Measurements from ENCODE around the gene TOMM20. TPM values are rescaled to one million over a fixed set of nuclear protein-coding genes. Genes with fewer than 3 reads are reported as not detected.

The TOMM20 gene
- total and polyA plus RNA-seq, 2 experiments from 2014 or later, result 138 to 159 TPM

DNA sequence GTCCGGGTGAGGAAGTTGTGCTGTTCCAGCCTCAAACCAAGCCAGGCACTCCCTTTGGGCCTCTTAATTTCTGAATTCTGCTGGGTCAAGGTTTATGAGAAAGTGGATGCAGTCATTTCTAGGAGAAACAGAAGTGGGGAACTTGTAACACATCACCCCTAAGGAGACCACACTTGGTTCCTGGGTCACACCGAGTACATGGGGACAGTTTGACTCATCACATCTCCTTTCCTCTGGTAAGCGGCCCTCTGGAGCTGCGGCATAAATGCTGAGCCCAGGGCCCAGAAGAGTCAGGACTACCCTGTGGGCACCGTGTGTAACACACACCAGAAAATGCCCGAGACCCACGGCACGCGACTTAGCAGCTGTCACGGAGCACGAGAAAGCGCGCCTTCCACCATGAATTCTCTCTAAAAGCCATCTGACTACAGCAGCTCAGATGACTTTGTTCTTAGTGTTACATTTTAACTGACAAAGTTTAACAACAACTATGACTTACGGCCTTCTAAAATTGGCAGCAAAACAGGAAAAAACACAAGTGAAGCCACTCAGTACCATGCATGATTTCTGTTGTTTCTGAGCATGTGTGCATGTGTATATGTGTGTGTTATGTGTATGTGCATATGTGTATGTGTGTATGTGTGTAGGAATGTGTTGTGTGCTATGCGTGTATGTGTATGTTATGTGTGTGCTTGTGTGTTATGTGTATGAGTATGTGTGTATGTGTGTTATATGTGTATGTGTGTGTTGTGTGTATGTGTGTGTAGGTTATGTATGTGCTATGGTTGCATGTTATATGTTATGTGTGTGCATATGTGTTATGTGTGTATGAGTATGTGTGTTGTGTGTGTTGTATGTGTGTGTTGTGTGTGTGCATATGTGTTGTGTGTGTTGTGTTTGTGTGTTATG is 50.8 kb downstream of the TOMM20 start:
- Histone ChIP-seq H3K4me2 (no peak overlapping the region), H3K4me1 (ENCODE audit: insufficient read depth) (no peaks in the 10 kb centered on the region), H3K27me3 (ENCODE audit: insufficient read depth) (no peaks in the 10 kb centered on the region), H3F3A (replicated peaks; ENCODE audit: low read depth) (peaks cover 14% of the 10 kb centered on the region), H3K79me2 (replicated peaks; ENCODE audit: insufficient read depth) (no peaks in the 10 kb centered on the region), H3K9me2 (ENCODE audit: insufficient read depth) (no peaks in the 10 kb centered on the region), H3K27ac (ENCODE audit: low read depth) (no peak overlapping the region), H2AFZ (no peak overlapping the region), H4K20me1 (replicated peaks; ENCODE audit: insufficient read depth) (no peaks in the 10 kb centered on the region), H3K36me3 (ENCODE audit: insufficient read depth) (no peaks in the 10 kb centered on the region), H3K4me3 (no peak overlapping the region)
- no peak overlapping the region for H3K4me3 Mint-ChIP-seq
- no peak for ATAC-seq
- no peak for TF ChIP-seq CREB1 (CRISPR knock-in tag; IDR thresholded peaks at IDR 0.05; ENCODE audit: low read depth)
- no peak for TF ChIP-seq ZNF331 (CRISPR knock-in tag; IDR thresholded peaks at IDR 0.05; ENCODE audit: low read depth)
- TF ChIP-seq, protein P1, sequence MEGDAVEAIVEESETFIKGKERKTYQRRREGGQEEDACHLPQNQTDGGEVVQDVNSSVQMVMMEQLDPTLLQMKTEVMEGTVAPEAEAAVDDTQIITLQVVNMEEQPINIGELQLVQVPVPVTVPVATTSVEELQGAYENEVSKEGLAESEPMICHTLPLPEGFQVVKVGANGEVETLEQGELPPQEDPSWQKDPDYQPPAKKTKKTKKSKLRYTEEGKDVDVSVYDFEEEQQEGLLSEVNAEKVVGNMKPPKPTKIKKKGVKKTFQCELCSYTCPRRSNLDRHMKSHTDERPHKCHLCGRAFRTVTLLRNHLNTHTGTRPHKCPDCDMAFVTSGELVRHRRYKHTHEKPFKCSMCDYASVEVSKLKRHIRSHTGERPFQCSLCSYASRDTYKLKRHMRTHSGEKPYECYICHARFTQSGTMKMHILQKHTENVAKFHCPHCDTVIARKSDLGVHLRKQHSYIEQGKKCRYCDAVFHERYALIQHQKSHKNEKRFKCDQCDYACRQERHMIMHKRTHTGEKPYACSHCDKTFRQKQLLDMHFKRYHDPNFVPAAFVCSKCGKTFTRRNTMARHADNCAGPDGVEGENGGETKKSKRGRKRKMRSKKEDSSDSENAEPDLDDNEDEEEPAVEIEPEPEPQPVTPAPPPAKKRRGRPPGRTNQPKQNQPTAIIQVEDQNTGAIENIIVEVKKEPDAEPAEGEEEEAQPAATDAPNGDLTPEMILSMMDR (conservative IDR thresholded peaks at IDR 0.05; ENCODE audit: low read depth in 2 of 2), result no peak
- no peak for TF ChIP-seq ZNF114 (CRISPR knock-in tag; IDR thresholded peaks at IDR 0.05)
- no peak for TF ChIP-seq EZH2phosphoT487 (IDR thresholded peaks at IDR 0.05; ENCODE audit: unreplicated experiment)
- TF ChIP-seq STAT1 (IDR thresholded peaks at IDR 0.05; ENCODE audit: unreplicated experiment), result no peak
- TF ChIP-seq, protein P2, sequence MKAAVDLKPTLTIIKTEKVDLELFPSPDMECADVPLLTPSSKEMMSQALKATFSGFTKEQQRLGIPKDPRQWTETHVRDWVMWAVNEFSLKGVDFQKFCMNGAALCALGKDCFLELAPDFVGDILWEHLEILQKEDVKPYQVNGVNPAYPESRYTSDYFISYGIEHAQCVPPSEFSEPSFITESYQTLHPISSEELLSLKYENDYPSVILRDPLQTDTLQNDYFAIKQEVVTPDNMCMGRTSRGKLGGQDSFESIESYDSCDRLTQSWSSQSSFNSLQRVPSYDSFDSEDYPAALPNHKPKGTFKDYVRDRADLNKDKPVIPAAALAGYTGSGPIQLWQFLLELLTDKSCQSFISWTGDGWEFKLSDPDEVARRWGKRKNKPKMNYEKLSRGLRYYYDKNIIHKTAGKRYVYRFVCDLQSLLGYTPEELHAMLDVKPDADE (IDR thresholded peaks at IDR 0.05), result no peak
- no peak for TF ChIP-seq NANOG (IDR thresholded peaks at IDR 0.05; ENCODE audit: borderline replicate concordance)
- TF ChIP-seq, protein P3, sequence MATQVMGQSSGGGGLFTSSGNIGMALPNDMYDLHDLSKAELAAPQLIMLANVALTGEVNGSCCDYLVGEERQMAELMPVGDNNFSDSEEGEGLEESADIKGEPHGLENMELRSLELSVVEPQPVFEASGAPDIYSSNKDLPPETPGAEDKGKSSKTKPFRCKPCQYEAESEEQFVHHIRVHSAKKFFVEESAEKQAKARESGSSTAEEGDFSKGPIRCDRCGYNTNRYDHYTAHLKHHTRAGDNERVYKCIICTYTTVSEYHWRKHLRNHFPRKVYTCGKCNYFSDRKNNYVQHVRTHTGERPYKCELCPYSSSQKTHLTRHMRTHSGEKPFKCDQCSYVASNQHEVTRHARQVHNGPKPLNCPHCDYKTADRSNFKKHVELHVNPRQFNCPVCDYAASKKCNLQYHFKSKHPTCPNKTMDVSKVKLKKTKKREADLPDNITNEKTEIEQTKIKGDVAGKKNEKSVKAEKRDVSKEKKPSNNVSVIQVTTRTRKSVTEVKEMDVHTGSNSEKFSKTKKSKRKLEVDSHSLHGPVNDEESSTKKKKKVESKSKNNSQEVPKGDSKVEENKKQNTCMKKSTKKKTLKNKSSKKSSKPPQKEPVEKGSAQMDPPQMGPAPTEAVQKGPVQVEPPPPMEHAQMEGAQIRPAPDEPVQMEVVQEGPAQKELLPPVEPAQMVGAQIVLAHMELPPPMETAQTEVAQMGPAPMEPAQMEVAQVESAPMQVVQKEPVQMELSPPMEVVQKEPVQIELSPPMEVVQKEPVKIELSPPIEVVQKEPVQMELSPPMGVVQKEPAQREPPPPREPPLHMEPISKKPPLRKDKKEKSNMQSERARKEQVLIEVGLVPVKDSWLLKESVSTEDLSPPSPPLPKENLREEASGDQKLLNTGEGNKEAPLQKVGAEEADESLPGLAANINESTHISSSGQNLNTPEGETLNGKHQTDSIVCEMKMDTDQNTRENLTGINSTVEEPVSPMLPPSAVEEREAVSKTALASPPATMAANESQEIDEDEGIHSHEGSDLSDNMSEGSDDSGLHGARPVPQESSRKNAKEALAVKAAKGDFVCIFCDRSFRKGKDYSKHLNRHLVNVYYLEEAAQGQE (IDR thresholded peaks at IDR 0.05; ENCODE audit: unreplicated experiment), result no peak
- TF ChIP-seq, protein P4, sequence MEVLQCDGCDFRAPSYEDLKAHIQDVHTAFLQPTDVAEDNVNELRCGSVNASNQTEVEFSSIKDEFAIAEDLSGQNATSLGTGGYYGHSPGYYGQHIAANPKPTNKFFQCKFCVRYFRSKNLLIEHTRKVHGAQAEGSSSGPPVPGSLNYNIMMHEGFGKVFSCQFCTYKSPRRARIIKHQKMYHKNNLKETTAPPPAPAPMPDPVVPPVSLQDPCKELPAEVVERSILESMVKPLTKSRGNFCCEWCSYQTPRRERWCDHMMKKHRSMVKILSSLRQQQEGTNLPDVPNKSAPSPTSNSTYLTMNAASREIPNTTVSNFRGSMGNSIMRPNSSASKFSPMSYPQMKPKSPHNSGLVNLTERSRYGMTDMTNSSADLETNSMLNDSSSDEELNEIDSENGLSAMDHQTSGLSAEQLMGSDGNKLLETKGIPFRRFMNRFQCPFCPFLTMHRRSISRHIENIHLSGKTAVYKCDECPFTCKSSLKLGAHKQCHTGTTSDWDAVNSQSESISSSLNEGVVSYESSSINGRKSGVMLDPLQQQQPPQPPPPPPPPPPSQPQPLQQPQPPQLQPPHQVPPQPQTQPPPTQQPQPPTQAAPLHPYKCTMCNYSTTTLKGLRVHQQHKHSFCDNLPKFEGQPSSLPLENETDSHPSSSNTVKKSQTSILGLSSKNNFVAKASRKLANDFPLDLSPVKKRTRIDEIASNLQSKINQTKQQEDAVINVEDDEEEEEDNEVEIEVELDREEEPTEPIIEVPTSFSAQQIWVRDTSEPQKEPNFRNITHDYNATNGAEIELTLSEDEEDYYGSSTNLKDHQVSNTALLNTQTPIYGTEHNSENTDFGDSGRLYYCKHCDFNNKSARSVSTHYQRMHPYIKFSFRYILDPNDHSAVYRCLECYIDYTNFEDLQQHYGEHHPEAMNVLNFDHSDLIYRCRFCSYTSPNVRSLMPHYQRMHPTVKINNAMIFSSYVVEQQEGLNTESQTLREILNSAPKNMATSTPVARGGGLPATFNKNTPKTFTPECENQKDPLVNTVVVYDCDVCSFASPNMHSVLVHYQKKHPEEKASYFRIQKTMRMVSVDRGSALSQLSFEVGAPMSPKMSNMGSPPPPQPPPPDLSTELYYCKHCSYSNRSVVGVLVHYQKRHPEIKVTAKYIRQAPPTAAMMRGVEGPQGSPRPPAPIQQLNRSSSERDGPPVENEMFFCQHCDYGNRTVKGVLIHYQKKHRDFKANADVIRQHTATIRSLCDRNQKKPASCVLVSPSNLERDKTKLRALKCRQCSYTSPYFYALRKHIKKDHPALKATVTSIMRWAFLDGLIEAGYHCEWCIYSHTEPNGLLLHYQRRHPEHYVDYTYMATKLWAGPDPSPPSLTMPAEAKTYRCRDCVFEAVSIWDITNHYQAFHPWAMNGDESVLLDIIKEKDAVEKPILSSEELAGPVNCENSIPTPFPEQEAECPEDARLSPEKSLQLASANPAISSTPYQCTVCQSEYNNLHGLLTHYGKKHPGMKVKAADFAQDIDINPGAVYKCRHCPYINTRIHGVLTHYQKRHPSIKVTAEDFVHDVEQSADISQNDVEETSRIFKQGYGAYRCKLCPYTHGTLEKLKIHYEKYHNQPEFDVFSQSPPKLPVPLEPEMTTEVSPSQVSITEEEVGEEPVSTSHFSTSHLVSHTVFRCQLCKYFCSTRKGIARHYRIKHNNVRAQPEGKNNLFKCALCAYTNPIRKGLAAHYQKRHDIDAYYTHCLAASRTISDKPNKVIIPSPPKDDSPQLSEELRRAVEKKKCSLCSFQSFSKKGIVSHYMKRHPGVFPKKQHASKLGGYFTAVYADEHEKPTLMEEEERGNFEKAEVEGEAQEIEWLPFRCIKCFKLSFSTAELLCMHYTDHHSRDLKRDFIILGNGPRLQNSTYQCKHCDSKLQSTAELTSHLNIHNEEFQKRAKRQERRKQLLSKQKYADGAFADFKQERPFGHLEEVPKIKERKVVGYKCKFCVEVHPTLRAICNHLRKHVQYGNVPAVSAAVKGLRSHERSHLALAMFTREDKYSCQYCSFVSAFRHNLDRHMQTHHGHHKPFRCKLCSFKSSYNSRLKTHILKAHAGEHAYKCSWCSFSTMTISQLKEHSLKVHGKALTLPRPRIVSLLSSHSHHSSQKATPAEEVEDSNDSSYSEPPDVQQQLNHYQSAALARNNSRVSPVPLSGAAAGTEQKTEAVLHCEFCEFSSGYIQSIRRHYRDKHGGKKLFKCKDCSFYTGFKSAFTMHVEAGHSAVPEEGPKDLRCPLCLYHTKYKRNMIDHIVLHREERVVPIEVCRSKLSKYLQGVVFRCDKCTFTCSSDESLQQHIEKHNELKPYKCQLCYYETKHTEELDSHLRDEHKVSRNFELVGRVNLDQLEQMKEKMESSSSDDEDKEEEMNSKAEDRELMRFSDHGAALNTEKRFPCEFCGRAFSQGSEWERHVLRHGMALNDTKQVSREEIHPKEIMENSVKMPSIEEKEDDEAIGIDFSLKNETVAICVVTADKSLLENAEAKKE (CRISPR knock-in tag; IDR thresholded peaks at IDR 0.05), result no peak
- no peak for TF ChIP-seq EZH2 (IDR thresholded peaks at IDR 0.05; ENCODE audit: low read depth, unreplicated experiment)
- H3K36me3 Mint-ChIP-seq (ENCODE audit: low read depth), result no peaks in the 10 kb centered on the region
- H3K4me1 Mint-ChIP-seq, result peaks cover 7% of the 10 kb centered on the region; the same call in 1 of the 3 replicates
- no peak overlapping the region for H3K27ac Mint-ChIP-seq
- H3K27me3 Mint-ChIP-seq (ENCODE audit: insufficient read depth, low read depth, poor library complexity), result peaks cover 2% of the 10 kb centered on the region
- DNase-seq (ENCODE audit: low spot score), result no peak
- H3K9me3 Mint-ChIP-seq, result no peaks in the 10 kb centered on the region
